ENCODE data around the gene NELL1.

The NELL1 gene

DNA sequence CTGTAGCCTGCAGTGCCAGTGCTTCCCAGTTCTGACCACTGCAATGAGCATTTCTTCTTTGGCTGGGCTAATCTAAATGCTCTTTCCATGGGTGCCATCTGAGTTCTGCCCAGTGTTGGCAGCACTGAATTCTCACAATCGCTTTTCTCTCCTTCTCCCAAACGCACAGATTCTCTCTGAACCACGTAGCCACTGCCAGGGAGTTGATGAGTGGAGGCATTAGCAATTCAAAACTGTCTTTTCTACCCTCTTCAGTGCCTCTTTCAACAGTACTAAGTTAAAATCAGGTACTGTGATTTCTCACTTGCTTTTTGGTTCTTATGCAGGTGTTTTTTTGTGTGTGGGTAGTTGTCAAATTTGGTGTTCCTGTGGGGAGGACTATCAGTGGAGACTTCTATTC, 778.5 kb downstream of the NELL1 start:
- Histone ChIP-seq H3K9ac (ENCODE audit: low read depth, low read length) (no peak overlapping the region), H3K27me3 (ENCODE audit: insufficient read depth, low read length) (no peaks in the 10 kb centered on the region), H3K27ac (ENCODE audit: low read depth, low read length) (no peak overlapping the region), H3K36me3 (ENCODE audit: insufficient read depth, low read length) (no peaks in the 10 kb centered on the region), H3K9me3 (ENCODE audit: insufficient read depth, low read depth, low read length) (no peaks in the 10 kb centered on the region), H3K4me1 (ENCODE audit: insufficient read depth, low read length) (peaks cover 9% of the 10 kb centered on the region; the same call in 1 of the 2 replicates), H3K4me3 (ENCODE audit: low read length) (no peak overlapping the region)
- whole genome bisulfite sequencing: 28% methylated on average over 3 of the region's 3 CpGs

DNA sequence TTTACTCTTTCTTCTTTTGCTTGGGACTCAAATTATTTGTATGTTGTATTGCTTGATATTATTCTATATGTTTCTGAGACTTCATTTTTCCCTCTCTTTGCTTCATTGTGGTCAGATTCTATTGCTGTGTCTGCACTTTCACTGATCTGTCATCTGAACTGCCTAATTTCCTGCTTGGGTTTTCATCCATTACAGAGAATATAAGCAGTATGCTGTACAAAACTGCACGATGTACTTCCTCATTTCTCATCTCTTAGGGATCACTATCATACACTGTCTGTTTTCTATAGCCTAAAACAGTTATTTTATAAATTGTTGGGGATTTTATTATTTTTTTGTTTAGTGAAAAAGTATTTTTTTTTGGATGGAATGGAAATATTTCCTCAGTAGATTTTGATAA, 786.8 kb downstream of the NELL1 start:
- Histone ChIP-seq H3K9ac (ENCODE audit: low read depth, low read length) (no peak overlapping the region), H3K27ac (ENCODE audit: low read depth, low read length) (no peak overlapping the region), H3K9me3 (ENCODE audit: insufficient read depth, low read depth, low read length) (no peaks in the 10 kb centered on the region), H3K36me3 (ENCODE audit: insufficient read depth, low read length) (no peaks in the 10 kb centered on the region), H3K4me1 (ENCODE audit: insufficient read depth, low read length) (no peaks in the 10 kb centered on the region), H3K27me3 (ENCODE audit: insufficient read depth, low read length) (no peaks in the 10 kb centered on the region), H3K4me3 (ENCODE audit: low read length) (no peak overlapping the region)
- WGBS: 93% methylated on average over 1 of the region's 1 CpG

DNA sequence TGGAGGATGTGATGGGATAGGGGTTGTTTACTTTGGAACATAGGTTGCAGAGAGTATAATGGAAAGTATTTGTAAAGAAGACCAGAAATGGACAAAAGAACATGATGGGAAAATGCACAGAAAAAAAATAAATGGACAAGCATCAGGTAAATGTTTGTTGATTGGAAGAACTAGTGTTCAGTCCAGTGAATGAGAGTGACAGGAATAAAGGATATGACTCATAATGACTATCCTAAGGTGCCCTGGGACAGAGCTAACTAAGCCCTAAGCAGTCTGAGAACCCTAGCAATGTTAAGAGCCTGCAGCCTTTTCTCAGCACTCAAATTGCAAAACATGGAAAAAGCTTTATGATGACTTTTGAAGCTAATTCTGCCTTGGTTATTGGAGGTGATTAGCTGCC, 790.7 kb downstream of the NELL1 start:
- Histone ChIP-seq H3K4me3 (ENCODE audit: low read length) (no peak overlapping the region), H3K9me3 (ENCODE audit: insufficient read depth, low read depth, low read length) (no peaks in the 10 kb centered on the region), H3K4me1 (ENCODE audit: insufficient read depth, low read length) (no peaks in the 10 kb centered on the region), H3K27me3 (ENCODE audit: insufficient read depth, low read length) (no peaks in the 10 kb centered on the region), H3K9ac (ENCODE audit: low read depth, low read length) (no peak overlapping the region), H3K27ac (ENCODE audit: low read depth, low read length) (no peak overlapping the region), H3K36me3 (ENCODE audit: insufficient read depth, low read length) (no peaks in the 10 kb centered on the region)

DNA sequence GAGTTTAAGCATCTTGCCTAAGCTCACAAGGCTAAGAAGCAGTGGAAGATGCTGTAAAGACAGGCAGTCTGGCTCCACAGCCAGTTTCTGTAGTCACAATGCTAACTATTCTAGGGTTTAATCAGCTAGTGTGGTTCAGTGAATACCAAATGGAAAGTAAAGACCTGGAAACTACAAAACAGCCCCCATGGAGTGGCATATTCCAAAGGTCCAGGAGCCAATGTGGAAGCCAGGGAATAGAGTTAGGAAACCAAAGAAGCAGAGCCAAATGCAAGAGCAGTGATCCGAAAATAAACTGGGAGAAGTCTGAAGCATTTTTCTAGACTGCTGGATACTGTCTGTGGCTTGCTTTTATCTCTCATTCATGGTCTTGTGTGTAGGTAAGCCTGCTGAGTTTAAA, 792.3 kb downstream of the NELL1 start:
- Histone ChIP-seq H3K4me1 (ENCODE audit: insufficient read depth, low read length) (peaks cover 5% of the 10 kb centered on the region; the same call in 1 of the 2 replicates), H3K27me3 (ENCODE audit: insufficient read depth, low read length) (no peaks in the 10 kb centered on the region), H3K9ac (ENCODE audit: low read depth, low read length) (no peak overlapping the region), H3K27ac (ENCODE audit: low read depth, low read length) (no peak overlapping the region), H3K9me3 (ENCODE audit: insufficient read depth, low read depth, low read length) (no peaks in the 10 kb centered on the region), H3K36me3 (ENCODE audit: insufficient read depth, low read length) (no peaks in the 10 kb centered on the region), H3K4me3 (ENCODE audit: low read length) (no peak overlapping the region)
- 93% methylated on average over 1 of the region's 1 CpG for WGBS

DNA sequence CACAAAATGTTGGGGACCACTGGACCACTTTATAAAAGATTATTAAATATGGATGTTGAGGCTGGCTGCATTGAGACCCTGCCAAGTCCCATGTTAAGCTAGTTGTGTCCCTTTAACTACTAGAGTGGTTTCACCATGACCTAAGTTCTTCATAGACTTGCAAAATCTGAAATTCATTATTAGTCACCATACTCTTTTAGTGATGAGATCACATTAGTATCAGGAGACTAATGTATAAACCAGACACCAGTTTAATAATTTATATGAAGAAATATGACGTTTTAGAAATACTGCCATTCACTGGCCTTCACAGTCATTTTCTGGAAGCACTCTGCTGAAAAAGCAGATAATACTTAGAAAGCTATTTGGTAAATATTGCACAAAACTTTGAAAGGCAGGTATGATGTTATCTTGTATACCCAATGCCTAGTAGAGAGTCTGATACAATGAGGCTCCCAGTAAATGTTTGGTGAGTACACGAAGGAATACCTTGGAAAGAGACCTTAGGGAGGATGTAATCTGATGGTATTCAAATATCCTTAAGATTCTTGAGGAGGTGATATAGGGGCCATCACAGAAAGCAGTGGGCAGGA, 795.3 kb downstream of the NELL1 start:
- WGBS: 86% methylated on average over 1 of the region's 2 CpGs

DNA sequence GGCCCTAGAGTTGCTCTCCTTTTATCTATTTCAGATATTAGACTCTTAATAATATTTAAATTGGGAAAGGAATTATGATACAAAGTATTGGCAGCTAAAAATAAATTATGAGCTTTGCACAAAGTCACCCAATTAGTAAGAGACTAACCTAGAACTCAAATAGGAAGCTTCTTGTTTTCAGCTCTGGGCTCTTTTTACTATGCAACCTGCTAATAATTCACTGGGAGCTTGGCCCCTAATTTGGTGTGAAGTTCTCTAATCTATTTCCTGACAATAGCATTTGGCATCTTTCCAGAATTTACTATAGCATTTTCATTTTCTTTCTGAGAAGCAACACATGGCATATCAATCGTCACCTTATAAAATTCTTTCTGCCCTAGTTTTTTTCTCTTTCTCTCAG, 795.8 kb downstream of the NELL1 start:
- Histone ChIP-seq H3K4me1 (ENCODE audit: insufficient read depth, low read length) (peaks cover 5% of the 10 kb centered on the region; the same call in 1 of the 2 replicates), H3K27me3 (ENCODE audit: insufficient read depth, low read length) (no peaks in the 10 kb centered on the region), H3K4me3 (ENCODE audit: low read length) (no peak overlapping the region), H3K9me3 (ENCODE audit: insufficient read depth, low read depth, low read length) (no peaks in the 10 kb centered on the region), H3K27ac (ENCODE audit: low read depth, low read length) (no peak overlapping the region), H3K9ac (ENCODE audit: low read depth, low read length) (no peak overlapping the region), H3K36me3 (ENCODE audit: insufficient read depth, low read length) (no peaks in the 10 kb centered on the region)
- 98% methylated on average over 1 of the region's 1 CpG for WGBS

More for the DNA sequence above, 795.3 kb downstream of the NELL1 start:
- no peaks in the 10 kb centered on the region for H3K36me3 ChIP-seq (ENCODE audit: insufficient read depth, low read length)
- no peak overlapping the region for H3K4me3 ChIP-seq (ENCODE audit: low read length)
- H3K27ac ChIP-seq (ENCODE audit: low read depth, low read length): no peak overlapping the region
- no peaks in the 10 kb centered on the region for H3K9me3 ChIP-seq (ENCODE audit: insufficient read depth, low read depth, low read length)
- no peaks in the 10 kb centered on the region for H3K27me3 ChIP-seq (ENCODE audit: insufficient read depth, low read length)
- H3K9ac ChIP-seq (ENCODE audit: low read depth, low read length): no peak overlapping the region
- peaks cover 5% of the 10 kb centered on the region; the same call in 1 of the 2 replicates for H3K4me1 ChIP-seq (ENCODE audit: insufficient read depth, low read length)

DNA sequence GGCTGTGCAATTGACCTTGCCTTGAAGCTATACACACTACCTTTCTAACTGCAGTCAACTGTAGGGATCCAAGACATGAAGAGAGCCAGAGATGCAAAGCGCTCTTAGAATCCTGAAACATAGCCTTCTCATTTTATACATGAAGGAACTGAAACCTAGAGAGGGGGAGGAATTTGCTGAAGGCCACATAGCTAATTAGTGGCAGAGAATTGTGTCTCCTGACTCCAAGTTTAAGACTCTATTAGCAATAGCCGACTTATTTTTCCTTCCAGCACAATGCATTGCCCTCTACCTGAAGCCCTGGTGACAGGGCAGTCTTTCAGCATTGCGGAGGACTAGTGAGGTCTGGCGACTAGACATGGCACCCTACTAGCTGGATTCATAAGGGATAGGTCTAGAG, 796.5 kb downstream of the NELL1 start:
- no peaks in the 10 kb centered on the region for H3K9me3 ChIP-seq (ENCODE audit: insufficient read depth, low read depth, low read length)
- no peaks in the 10 kb centered on the region for H3K36me3 ChIP-seq (ENCODE audit: insufficient read depth, low read length)
- no peak overlapping the region for H3K27ac ChIP-seq (ENCODE audit: low read depth, low read length)
- H3K4me1 ChIP-seq (ENCODE audit: insufficient read depth, low read length): peaks cover 5% of the 10 kb centered on the region; the same call in 1 of the 2 replicates
- WGBS: 98% methylated on average over 4 of the region's 4 CpGs
- no peak overlapping the region for H3K9ac ChIP-seq (ENCODE audit: low read depth, low read length)
- no peak overlapping the region for H3K4me3 ChIP-seq (ENCODE audit: low read length)
- no peaks in the 10 kb centered on the region for H3K27me3 ChIP-seq (ENCODE audit: insufficient read depth, low read length)

DNA sequence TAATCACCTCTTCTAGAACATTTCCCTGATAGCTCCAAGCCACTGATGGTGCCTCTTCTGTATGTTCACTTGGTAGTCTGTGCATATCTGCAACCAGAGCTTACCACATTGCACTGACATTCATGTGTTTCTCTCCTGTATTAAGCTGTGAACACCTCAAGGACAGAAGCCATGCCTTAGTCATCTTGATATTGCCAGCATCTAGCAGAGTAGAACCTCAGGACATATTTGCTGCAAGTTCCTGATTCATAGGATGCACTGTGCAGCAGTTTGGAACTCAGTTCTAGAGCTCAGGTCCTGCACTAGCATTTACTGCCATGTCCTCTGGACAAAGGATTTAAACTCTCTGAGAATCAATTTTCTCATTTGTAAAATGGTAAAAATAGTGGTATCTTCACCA, 801.1 kb downstream of the NELL1 start:
- no peak overlapping the region for H3K27ac ChIP-seq (ENCODE audit: low read depth, low read length)
- H3K36me3 ChIP-seq (ENCODE audit: insufficient read depth, low read length): no peaks in the 10 kb centered on the region
- no peaks in the 10 kb centered on the region for H3K27me3 ChIP-seq (ENCODE audit: insufficient read depth, low read length)
- no peaks in the 10 kb centered on the region for H3K9me3 ChIP-seq (ENCODE audit: insufficient read depth, low read depth, low read length)
- no peak overlapping the region for H3K9ac ChIP-seq (ENCODE audit: low read depth, low read length)
- H3K4me1 ChIP-seq (ENCODE audit: insufficient read depth, low read length): peaks cover 1% of the 10 kb centered on the region; the same call in 1 of the 2 replicates
- no peak overlapping the region for H3K4me3 ChIP-seq (ENCODE audit: low read length)

DNA sequence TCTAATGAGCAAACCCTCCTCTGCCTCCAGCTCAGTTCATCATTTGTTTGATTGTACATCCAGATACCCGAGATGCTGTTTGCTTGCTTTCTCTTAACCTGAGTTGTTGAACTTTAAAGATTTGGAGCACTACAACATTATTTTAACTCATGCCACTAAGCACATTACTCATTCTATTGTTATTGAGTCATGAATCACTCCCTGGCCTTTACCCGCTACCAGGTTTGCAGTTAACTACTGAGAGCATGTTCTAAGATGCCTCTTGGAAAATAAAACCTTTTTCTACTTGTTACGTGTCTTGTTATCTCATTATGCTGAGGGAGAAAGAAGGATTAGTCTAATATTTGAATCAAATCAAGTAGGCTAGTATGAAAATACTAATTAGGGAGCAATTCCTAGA, 802.9 kb downstream of the NELL1 start:
- Histone ChIP-seq H3K27ac (ENCODE audit: low read depth, low read length) (no peak overlapping the region), H3K9ac (ENCODE audit: low read depth, low read length) (no peak overlapping the region), H3K9me3 (ENCODE audit: insufficient read depth, low read depth, low read length) (no peaks in the 10 kb centered on the region), H3K4me1 (ENCODE audit: insufficient read depth, low read length) (peaks cover 6% of the 10 kb centered on the region), H3K27me3 (ENCODE audit: insufficient read depth, low read length) (no peaks in the 10 kb centered on the region), H3K36me3 (ENCODE audit: insufficient read depth, low read length) (no peaks in the 10 kb centered on the region), H3K4me3 (ENCODE audit: low read length) (no peak overlapping the region)
- 86% methylated on average over 3 of the region's 3 CpGs for WGBS

DNA sequence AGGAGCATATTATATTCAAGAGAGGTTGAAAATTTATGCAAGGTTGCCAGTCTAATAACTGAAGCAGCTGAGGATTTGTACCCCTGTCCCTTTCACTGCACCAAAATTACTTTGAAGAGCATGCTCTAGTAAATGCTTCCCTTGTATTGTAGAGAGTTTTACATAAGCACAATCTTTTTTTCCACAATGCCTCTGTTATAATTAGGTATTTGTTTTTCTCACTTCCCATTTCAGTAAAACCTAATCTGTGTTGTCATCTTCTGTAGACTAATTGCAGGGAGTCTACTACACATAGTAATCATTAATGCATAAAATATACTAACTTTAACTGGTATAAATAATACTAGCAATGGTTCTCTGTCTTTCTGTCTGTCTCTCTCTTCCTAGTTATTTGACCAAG, 805.1 kb downstream of the NELL1 start:
- H3K9ac ChIP-seq (ENCODE audit: low read depth, low read length): no peak overlapping the region
- no peaks in the 10 kb centered on the region for H3K36me3 ChIP-seq (ENCODE audit: insufficient read depth, low read length)
- no peak overlapping the region for H3K4me3 ChIP-seq (ENCODE audit: low read length)
- H3K9me3 ChIP-seq (ENCODE audit: insufficient read depth, low read depth, low read length): no peaks in the 10 kb centered on the region
- H3K4me1 ChIP-seq (ENCODE audit: insufficient read depth, low read length): peaks cover 7% of the 10 kb centered on the region
- no peak overlapping the region for H3K27ac ChIP-seq (ENCODE audit: low read depth, low read length)
- no peaks in the 10 kb centered on the region for H3K27me3 ChIP-seq (ENCODE audit: insufficient read depth, low read length)

DNA sequence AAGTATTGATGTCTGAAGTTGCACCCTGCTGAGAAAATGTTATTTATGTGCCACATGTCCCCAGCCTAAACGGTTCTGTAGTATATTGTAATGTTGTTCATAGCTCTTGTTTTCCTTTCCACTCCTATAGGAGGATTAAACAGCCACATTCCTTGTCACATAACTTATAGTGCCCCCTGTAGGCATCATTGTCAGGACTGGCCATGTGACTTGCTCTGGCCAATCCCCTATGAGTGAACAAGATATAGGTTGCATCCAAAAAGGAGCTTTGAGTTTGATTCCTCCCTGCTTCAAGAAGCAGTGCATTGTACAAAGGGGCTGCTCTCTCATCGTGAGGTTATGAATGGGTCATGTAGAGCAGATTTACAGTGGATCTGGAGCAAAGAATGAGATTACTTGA, 805.9 kb downstream of the NELL1 start:
- Histone ChIP-seq H3K9ac (ENCODE audit: low read depth, low read length) (no peak overlapping the region), H3K27ac (ENCODE audit: low read depth, low read length) (no peak overlapping the region), H3K4me1 (ENCODE audit: insufficient read depth, low read length) (peaks cover 7% of the 10 kb centered on the region), H3K36me3 (ENCODE audit: insufficient read depth, low read length) (no peaks in the 10 kb centered on the region), H3K27me3 (ENCODE audit: insufficient read depth, low read length) (no peaks in the 10 kb centered on the region), H3K9me3 (ENCODE audit: insufficient read depth, low read depth, low read length) (no peaks in the 10 kb centered on the region), H3K4me3 (ENCODE audit: low read length) (no peak overlapping the region)
- 89% methylated on average over 1 of the region's 2 CpGs for WGBS

DNA sequence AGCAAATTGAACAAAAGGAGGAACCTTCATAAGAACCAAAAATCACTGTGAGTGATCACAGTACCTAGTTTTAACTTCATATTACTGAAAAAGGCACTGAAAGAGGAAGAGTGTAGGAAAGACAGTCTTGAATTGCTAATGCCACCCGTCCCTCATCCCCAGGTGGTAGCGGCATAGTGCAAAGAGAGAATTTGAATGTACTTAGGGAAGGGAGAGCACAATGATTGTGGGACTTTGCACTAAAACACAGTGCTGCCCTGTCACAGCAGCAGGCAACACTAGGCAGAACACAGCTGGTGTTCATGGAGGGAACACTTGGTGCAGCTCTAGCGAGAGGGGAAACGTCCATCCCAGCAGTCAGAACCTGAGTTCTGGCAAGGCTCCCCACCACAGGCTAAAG, 807.2 kb downstream of the NELL1 start:
- Histone ChIP-seq H3K4me1 (ENCODE audit: insufficient read depth, low read length) (peaks cover 7% of the 10 kb centered on the region), H3K4me3 (ENCODE audit: low read length) (no peak overlapping the region), H3K9ac (ENCODE audit: low read depth, low read length) (no peak overlapping the region), H3K27me3 (ENCODE audit: insufficient read depth, low read length) (no peaks in the 10 kb centered on the region), H3K9me3 (ENCODE audit: insufficient read depth, low read depth, low read length) (no peaks in the 10 kb centered on the region), H3K36me3 (ENCODE audit: insufficient read depth, low read length) (no peaks in the 10 kb centered on the region), H3K27ac (ENCODE audit: low read depth, low read length) (no peak overlapping the region)
- 85% methylated on average over 4 of the region's 4 CpGs for WGBS

All from HUES64 (cell line).